ENCODE data around the gene KATNAL1. TPM values are rescaled to one million over a fixed set of nuclear protein-coding genes. Genes with fewer than 3 reads are reported as not detected.

KATNAL1 gene
- total RNA-seq, 1 donor from 2014 or later, result 36.2 TPM

DNA sequence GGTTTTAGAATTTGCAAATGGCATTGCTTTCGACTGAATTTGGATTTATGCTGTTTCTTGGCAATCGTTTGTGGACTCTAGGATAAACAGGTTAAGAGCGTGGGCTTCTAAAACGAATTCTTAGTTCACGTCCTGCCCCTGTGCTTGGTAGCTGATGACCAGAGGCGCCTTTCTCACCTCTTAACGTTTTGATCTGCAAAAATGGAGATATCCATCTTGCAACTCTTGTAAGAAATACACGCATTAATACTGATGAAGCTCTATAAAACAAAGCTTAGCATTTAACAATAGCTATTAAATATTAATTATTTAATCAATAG lies 580 bp upstream of the KATNAL1 start:
- Mint-ChIP-seq H3K4me1 (ENCODE audit: low read depth) (peaks cover 43% of the 10 kb centered on the region), H3K27ac (ENCODE audit: unreplicated experiment) (no peak overlapping the region), H3K27me3 (ENCODE audit: low read depth) (no peaks in the 10 kb centered on the region), H3K4me3 (ENCODE audit: unreplicated experiment) (peak overlapping the region; percentile 83), H3K9me3 (ENCODE audit: low read depth) (no peaks in the 10 kb centered on the region), H3K36me3 (ENCODE audit: low read depth) (no peaks in the 10 kb centered on the region)
- DNase-seq (ENCODE audit: low spot score), result no peak
- TF ChIP-seq, protein P1, sequence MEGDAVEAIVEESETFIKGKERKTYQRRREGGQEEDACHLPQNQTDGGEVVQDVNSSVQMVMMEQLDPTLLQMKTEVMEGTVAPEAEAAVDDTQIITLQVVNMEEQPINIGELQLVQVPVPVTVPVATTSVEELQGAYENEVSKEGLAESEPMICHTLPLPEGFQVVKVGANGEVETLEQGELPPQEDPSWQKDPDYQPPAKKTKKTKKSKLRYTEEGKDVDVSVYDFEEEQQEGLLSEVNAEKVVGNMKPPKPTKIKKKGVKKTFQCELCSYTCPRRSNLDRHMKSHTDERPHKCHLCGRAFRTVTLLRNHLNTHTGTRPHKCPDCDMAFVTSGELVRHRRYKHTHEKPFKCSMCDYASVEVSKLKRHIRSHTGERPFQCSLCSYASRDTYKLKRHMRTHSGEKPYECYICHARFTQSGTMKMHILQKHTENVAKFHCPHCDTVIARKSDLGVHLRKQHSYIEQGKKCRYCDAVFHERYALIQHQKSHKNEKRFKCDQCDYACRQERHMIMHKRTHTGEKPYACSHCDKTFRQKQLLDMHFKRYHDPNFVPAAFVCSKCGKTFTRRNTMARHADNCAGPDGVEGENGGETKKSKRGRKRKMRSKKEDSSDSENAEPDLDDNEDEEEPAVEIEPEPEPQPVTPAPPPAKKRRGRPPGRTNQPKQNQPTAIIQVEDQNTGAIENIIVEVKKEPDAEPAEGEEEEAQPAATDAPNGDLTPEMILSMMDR (IDR thresholded peaks at IDR 0.05), result no peak

- Mint-ChIP-seq H3K36me3 (ENCODE audit: low read depth) (no peaks in the 10 kb centered on the region), H3K4me1 (ENCODE audit: low read depth) (peaks cover 55% of the 10 kb centered on the region), H3K27me3 (ENCODE audit: low read depth) (no peaks in the 10 kb centered on the region), H3K4me3 (ENCODE audit: unreplicated experiment) (peak overlapping the region; percentile 83), H3K9me3 (ENCODE audit: low read depth) (no peaks in the 10 kb centered on the region), H3K27ac (ENCODE audit: unreplicated experiment) (peak overlapping the region; percentile 72)
- peak; percentile 97 for DNase-seq (ENCODE audit: low spot score)
- TF ChIP-seq, protein P1 (IDR thresholded peaks at IDR 0.05), result no peak
These were observed 573 bp downstream of the KATNAL1 start for GRCh38 chr13:30306762-30307193.

DNA sequence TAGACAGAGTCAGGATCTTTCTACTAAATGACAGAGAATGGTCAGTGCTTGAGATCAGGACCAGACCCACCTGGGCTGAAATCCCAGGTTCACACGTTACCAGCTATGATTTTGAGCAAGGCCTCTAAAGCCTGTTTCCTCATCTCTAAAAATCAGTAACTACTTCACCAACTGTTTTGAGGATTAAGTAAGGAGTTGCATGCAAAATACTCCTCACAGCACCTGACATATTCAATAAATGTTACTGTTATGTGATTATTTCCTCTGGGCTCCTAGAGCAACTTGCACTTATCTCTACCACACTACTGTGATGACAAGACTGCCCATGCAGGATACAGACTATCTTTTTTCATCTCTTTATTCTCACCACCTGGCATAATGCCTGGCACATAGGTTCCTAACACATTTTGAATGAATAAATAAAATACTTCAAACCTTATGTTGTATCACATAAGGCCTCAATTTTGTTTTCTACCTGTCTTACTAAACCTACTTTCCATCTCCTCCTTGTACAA lies 1.8 kb downstream of the KATNAL1 start:
- Mint-ChIP-seq H3K4me3 (ENCODE audit: unreplicated experiment) (peak overlapping the region; percentile 42), H3K36me3 (ENCODE audit: low read depth) (no peaks in the 10 kb centered on the region)

GRCh38 chr13:30303269-30303668 lies 4.1 kb downstream of the KATNAL1 start:
- H3K36me3 Mint-ChIP-seq (ENCODE audit: low read depth), result no peaks in the 10 kb centered on the region
- no peak overlapping the region for H3K4me3 Mint-ChIP-seq (ENCODE audit: unreplicated experiment)
- peak overlapping the region; percentile 76 for H3K27ac Mint-ChIP-seq (ENCODE audit: unreplicated experiment)
- H3K9me3 Mint-ChIP-seq (ENCODE audit: low read depth), result peaks cover 6% of the 10 kb centered on the region
- TF ChIP-seq, protein P1 (IDR thresholded peaks at IDR 0.05), result no peak
- H3K27me3 Mint-ChIP-seq (ENCODE audit: low read depth), result no peaks in the 10 kb centered on the region
- no peak for DNase-seq (ENCODE audit: low spot score)
- H3K4me1 Mint-ChIP-seq (ENCODE audit: low read depth), result peaks cover 64% of the 10 kb centered on the region

More for the DNA sequence above, 1.8 kb downstream of the KATNAL1 start:
- no peak for DNase-seq (ENCODE audit: low spot score)
- no peaks in the 10 kb centered on the region for H3K9me3 Mint-ChIP-seq (ENCODE audit: low read depth)
- H3K27me3 Mint-ChIP-seq (ENCODE audit: low read depth), result no peaks in the 10 kb centered on the region
- TF ChIP-seq, protein P1 (IDR thresholded peaks at IDR 0.05), result no peak
- peaks cover 62% of the 10 kb centered on the region for H3K4me1 Mint-ChIP-seq (ENCODE audit: low read depth)
- H3K27ac Mint-ChIP-seq (ENCODE audit: unreplicated experiment), result no peak overlapping the region

DNA sequence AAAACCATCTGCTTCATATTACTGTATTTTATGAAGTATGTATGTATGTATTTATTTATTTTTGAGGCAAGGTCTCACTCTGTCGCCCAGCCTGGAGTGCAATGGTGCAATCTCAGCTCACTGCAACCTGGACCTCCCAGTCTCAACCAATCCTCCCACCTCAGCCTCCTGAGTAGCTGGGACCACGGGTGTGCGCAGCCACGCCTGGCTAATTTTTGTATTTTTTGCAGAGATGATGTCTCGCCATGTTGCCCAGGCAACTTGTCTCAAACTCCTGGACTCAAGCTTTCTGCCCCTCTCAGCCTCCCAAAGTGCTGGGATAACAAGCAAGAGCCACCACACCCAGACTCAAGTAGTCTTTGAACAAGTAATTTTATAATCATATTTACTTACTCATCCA lies 5.5 kb downstream of the KATNAL1 start:
- DNase-seq (ENCODE audit: low spot score), result no peak
- TF ChIP-seq, protein P1 (IDR thresholded peaks at IDR 0.05), result no peak
- Mint-ChIP-seq H3K4me1 (ENCODE audit: low read depth) (peaks cover 63% of the 10 kb centered on the region), H3K36me3 (ENCODE audit: low read depth) (no peaks in the 10 kb centered on the region), H3K27me3 (ENCODE audit: low read depth) (no peaks in the 10 kb centered on the region), H3K4me3 (ENCODE audit: unreplicated experiment) (no peak overlapping the region), H3K9me3 (ENCODE audit: low read depth) (peaks cover 7% of the 10 kb centered on the region), H3K27ac (ENCODE audit: unreplicated experiment) (peak overlapping the region; percentile 76)
